LHCN-M2 (cell line): ENCODE measurements around the gene TIMP2. TPM values are rescaled to one million over a fixed set of nuclear protein-coding genes. Genes with fewer than 3 reads are reported as not detected.
"Not testable (repeated sequence)": the region's sequence is repeated elsewhere in the genome, so short reads cannot be mapped to it uniquely, and the experiment has no call there.

ENCODE experiments used
- DNase-seq: peaks from one replicate; pipeline ENCODE4 v3.0.0-alpha.2; 2012; ENCODE audit warnings: low read depth
- total RNA-seq: library from RNA; depleted of rRNA; stranded (reverse); fragments of >200 nt; gene quantifications from 2 replicates; pipeline ENCODE4 v1.2.3, GENCODE V29; 2014

Gene TIMP2
- total RNA-seq, 1 experiment from 2014 or later, result 127 TPM

DNA sequence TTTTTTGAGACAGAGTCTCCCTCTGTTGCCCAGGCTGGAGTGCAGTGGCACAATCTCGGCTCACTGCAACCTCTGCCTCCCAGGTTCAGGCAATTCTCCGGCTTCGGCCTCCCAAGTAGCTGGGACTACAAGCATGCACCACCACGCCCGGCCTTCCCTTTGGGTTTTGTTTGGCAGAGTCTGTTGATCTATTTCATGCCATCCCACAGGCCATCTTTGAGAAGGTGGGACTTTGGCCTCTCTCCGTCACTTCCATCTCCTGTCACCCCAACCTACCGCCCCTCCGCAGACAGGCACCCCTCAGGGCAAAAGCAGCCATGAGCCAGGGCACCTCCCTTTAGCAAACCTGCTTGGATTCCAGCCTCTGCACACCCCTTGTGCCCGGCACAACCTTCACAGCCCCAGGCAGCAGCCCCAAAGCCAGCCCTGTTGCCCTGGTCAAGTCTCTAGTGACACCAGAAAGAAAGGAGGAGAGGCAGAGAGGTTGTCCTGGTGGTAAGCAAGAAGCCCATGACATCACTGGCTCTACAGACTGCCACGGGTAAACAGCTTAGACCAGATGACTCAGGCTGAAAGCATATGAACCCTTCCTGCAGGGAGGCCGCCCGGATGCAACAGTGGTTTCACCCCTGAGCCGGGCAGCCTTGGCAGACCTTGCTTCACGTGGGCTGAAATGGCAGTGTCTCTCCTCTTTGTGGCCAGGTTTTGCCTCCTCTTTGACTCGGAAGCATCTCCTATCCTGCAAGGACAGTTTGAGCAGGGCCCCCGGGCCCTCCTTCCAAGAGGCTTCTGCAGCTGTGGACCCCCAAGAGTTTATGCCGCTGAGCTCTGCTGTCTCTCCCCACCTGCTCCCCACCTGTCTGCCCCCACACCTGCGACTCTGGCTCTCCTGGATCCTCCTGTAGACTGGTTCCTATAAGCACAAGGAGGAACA lies 8.1 kb upstream of the TIMP2 start:
- peak; percentile 96 for DNase-seq

DNA sequence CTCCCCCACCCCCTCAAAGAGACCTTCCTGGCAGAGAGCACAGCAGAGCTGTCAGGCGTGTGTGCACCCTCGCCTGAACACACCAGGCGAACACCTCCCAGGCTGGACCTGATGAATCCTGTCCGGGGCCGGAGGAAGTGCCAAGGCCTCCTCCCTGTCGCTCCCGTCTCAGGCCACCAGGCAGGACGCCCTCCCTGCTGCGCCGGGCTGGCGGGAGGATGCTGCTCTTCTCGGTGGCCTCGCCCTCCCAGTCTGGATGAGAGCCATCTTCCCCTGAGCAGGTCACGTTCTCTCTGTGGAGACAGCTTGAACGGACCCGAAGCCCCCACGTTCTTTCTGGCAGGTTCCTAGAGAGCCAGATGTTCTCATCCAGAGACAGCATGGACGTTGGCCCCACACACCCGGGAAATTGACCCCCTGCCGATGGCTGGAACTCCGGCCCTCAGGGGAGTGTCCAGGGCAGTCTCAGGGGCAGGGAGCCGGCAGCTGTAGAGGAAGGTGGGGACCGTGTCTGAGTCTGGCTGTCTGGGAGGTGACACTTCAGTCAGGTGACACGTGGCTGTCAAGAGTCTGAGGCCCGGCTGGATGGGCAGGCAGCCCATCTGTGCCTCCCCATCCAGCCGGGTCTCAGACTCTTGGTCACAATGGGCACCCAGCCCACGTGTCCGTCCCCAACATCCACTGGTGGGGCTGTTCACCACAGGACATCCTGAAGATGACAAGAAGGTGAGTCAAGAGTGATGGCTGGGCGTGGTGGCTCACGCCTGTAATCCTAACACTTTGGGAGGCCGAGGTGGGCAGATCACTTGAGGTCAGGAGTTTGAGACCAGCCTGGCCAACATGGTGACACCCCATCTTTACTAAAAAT lies 5.0 kb upstream of the TIMP2 start:
- DNase-seq, result no peak

DNA sequence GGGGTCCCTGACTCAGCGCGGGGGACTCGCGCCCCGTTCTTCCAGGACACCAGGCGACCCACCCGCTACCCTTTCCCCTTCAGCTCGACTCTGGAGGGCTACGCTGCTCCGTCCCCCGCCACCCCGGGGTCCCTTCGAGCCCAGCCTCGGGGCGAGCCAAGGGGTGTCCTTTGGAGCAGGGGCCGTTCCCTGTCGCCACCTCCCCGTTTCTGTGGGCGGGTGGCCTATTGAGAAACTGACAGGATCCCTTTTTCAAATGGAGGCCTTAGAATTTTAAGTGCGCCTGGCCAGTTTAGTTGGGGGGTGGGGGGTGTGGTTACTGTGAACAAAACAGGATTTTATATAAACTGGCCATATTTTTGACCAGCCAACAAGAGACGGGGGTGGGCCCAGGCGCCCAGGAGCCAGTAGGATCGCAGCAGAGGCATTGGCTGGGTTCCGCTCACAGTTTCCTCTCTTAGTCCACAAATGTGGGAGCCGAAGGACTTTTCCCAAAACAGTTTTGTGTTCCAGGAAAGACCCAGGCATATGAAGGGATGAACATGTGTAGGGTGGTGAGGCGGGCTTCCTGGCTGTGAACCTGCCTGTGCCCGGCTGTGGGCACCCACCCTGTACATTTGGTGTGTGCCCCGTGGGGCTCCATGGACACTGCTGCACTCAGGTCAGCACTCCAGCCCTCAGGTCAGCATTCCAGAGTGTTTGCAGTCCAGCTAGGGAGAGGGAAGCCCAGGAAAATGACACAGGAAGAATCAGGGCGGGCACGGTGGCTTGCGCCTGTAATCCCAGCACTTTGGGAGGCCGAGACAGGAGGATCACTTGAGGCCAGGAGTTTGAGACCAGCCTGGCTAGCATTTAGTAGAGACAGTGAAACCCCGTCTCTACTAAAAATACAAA lies 722 bp upstream of the TIMP2 start:
- DNase-seq, result peak; percentile 52

DNA sequence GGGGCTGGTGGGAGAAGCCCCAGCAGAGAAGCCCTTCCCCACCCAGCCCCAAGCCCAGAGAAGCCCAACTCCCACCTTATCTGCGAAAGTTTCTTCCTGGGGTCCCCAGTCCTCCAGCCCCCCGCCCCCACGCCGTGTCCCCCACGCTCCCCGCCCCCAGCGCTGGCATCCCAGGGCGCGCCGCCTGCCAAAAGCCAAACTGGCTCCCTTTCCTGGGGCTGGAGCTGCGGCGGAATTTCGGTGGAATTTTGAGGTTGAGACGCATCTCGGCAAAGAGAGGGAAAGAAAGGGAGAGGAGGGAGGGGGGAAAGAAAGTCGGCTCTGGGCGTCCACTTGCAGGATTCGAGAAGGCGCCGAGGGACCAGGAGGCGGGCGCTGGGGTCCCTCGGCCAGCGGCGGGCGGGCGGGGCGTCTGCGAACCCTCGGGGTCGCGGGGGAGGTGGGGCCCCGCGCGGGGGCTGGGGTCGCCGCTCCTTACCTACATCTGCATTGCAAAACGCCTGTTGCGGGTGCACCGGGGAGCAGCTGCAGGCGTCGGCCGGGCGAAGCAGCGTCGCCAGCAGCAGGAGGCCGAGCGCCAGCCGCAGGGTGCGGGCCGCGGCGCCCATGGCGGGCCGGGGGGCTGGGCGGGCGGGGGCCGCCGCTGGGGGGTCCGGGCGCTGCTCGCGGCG lies 571 bp downstream of the TIMP2 start:
- no peak for DNase-seq

DNA sequence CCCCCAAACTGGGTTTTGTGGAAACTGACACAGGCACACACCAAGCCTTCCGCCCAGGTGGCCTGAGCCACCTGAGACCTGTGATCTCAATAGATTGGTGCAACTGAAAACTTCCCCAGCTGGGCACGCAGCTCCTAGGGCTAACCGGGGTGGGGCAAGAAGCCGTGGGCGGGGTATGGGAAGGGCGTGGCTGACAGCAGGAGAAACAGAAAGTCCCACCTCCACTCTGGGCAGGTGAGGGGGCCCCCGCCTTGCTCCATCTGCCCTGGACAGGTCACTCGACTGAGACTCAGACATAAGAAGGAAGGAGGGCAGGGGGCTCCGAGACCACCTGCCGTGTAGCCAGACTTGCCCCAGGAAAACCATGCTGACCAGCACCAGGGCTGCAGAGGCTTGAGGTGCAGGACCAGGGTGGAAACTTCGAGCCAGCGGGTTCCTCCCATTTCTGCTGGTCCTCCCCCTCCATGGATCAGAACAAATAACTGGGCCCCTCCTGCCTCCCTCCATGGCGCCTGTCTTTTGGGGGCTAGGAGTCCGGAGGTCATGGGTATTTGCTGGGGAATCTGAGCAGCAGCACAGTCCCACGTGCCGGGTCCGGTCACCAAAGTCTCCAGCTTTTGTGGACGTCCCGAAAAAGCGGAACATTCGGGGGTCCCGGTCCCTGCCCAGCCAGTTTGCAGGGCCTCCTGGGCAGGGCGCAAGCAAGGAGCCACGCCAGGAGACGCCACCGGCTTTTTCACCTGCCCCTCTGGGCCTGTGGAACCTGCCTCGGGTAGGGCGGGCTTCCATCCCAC lies 1.3 kb downstream of the TIMP2 start:
- DNase-seq, result no peak

DNA sequence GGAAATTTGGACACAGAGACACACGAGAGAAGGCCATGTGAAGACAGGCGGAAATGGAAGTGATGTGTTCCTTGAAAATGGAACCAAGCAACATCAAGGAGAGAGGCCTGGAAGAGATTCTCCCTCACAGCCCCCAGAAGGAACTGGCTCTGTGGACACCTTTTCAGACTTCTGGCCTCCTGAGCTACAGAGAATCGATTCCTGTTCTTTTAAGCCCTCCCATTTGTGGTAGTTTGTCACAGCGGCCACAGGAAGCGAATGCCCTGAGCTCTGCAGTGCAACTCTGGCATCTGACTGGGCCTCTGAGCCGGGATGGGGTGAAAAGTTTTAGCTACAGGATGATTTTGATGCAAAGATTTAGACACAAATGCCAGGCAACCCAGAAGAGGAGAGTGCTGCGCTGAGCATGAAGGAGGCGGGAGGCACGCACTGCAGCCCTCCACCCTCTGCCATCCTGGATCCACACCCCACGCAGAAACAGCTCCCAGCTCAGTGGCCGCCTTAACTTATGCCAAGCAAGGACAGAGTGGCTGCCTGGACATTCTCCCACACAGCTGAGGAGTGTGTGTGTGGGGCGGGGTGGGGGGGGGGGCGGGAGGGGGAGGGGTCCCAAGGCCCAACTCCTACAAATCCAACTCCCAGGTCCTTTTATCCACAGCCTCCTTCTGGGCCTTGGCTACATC lies 2.2 kb downstream of the TIMP2 start:
- no peak for DNase-seq

DNA sequence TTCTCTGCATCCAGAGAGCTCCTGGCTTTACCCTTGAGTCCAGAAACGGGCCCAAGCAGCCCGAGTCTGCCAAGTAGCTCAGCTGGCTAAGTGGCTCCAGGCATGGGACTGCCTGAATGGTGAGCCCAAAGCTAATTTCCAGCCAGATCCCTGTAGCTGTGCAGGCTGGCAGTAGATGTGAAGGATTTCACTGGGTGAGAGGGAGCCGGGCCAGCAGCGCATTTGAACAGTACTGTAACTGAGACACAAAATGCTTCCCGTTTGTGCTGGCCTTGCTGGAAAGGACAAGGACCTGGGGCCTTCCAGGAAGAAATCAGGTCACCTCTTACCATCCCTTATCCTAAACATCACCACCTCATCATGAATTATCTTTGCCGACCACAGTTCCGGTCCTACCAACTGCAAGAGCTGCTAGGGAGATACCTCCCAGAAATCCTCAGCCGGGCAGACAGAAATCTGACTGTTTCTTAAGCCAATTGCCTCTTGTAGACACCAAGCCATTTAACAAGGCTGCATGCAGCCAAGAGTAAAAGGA lies 3.7 kb downstream of the TIMP2 start:
- no peak for DNase-seq

DNA sequence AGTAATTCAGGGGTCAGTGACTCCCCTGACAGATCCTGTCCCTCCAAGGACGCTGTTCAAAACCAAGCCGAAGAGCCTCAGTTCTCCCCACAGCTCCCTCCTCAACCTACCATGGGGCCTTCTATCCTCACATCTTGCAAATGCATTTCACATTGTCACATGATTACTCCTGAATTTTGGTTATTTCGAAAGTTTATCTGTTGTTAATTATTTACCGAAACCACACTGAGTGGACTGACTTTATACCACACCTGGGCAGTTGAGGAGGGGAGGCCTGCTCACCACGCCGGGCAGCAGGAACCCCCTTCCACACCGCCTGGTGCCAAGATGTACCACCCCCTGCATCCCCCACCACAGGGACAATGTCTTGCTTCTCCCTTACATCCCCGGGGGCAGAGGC lies 4.7 kb downstream of the TIMP2 start:
- no peak for DNase-seq

DNA sequence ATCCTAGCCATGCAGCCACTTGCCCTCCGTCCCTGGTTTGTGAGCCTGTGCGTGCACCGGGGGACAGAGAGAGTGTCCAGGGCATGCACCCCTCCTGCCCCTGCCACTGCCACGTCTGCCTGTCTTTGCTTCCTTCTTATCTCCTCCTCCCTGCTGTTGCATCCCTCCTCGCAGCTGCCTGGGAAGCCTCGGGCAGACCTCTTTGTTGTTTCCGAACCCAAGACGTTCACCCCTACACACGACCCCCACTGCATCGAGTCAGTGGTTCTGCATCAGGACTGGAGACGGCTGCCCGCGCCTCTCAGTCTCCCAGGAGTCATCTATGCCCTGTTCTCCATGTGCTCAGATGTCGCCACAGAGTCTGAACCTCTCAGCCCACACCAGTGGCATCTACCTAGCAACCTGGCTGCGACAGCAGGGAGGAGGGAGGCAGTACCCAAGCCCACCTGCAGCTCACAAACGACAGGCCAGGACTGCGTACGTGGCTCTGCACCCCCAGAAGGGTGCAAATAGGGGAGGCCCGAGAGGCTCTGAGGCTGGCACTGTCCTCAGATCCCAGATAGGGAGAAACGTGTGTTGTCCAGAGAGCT lies 5.2 kb downstream of the TIMP2 start:
- no peak for DNase-seq

DNA sequence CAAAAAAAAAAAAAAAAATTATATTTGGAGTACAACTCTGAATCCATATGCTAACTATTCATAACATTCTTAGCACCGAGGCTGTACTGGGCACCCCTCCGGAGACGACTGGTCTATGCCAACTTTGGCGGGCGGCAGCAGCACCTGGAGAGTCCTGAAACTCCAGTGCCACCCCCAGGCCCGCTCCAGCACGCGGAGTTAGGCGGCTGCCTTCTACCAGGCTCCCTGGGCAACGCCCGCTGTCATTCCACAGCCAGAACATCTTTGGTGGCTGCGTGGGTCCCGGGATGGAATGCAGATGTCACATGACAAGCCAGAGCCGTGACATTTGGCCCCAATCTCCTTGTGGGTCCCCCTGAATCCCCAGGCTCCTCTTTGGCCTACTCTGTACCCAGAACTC lies 6.2 kb downstream of the TIMP2 start:
- no peak for DNase-seq

DNA sequence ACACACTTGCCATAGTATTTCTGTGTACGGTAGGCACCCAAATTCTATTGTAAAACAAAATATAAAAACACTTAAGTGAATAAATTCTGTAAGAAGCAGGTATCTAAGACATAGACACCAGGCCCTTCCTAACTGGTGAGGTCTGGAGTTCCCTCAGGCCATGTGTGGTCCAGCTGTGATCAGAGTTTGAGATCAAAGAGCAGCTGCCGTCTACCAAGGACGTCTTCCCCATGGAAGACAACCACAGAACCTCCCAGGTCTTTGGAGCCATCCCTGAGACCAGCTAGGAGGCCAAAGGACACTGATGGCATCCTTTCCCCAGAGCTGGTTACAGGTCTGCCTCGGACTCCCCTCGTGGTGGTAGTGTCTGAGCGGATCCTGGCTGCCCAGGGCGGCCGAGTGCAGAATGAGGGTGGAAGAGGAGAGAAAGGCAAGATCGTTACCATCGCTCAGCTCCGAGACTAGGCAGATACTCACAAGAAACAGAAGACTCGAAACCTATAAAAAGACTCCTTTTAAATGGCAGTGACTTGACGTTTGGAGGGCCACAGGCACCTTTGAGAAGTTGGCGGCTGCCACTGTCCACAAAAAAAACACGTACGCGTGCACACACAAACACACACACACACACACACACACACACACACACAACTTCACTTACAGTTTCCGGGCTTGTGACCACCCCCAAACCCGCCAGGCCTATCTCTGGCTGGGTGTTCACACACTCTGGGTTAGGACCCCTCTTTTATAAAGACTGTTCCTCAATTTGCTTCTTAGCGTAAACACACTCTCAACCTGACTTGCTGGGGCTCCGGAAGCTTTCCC lies 7.5 kb downstream of the TIMP2 start:
- no peak for DNase-seq

DNA sequence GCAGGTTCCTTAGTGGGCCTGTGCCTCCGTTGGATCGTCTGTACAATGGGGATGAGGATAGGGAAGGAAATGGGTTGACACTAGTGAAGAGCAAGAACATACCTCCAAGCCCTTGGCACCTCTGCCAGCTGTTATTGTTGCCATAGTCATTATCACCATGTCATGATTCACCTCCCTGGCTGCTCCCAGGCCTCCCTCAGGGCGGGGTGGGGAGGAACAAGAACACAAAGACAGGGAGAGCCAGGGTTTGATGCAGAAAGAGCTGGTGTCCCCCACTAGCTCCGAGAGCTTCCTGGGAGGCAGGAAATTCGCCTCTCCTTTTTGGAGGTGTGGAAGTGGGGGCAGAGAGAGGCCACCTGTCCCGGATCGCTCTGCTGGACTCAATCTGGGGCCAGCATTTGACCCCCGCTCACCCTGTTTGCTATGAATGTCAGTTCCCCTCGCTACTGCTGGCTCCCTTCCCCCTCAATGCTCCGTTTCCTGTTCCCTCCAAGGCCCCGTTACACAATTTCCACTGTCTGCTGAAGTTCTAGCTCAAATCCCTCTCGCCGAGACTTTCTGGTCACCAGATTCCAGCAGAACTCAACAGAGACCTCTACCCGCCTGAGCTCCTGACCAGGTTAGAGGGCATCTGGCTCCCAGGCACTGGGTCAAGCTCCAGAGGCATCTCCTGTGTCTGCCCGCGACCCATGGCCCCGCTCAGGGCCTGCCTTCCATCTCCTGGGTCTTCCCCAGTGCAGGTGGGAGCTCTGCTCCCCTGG lies 9.1 kb downstream of the TIMP2 start:
- peak; percentile 89 for DNase-seq

DNA sequence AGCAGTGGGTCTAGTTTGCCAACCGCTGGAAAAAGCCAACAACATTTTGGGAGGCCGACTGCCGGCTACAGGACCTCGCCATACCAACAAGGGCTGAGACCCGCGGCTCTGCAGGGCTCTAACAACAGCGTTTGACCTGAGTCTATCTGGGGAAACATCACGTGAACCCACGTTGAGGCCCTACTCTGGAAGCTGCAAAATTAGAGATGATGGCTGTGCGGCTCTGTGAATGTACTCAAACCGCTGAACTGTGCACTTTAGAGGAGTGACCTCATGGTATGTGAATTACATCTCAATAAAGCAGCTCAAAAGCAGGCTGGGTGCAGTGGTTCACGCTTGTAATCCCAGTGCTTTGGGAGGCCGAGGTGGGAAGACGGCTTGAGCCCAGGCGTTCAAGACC lies 12.1 kb downstream of the TIMP2 start:
- DNase-seq, result no peak

DNA sequence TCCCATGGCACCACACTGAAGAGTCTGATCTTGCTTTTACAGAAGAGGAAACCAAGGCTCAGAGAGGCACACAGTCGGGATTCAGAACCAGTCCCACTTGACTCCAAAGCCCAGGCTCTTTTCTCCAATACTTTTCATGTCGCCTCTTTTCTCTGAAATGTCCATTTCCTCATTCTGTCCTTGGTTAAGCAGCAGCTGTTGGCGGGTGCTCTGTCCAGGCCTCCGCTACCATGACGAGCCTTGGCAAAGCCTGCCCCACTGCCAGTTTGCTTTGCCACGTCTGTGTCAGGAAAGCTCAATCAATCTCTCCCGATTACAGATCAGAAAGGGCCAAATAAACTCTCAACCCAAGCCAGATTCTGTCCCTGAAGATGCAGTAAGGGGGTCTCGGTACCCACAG lies 13.1 kb downstream of the TIMP2 start:
- DNase-seq, result no peak

DNA sequence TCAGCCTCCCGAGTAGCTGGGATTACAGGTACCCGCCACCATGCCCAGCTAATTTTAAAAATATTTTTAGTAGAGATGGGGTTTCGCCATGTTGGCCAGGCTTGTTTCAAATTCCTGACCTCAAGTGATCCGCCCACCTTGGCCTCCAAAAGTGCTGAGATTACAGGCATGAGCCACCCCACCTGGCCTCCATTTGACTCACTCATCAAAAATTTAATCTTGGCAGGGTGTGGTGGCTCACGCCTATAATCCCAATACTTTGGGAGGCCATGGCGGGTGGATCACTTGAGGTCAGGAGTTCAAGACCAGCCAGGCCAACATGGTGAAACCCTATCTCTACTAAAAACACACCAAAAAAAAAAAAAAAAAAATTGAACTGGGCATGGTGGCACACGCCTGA lies 13.6 kb downstream of the TIMP2 start:
- DNase-seq, result not testable (repeated sequence)

DNA sequence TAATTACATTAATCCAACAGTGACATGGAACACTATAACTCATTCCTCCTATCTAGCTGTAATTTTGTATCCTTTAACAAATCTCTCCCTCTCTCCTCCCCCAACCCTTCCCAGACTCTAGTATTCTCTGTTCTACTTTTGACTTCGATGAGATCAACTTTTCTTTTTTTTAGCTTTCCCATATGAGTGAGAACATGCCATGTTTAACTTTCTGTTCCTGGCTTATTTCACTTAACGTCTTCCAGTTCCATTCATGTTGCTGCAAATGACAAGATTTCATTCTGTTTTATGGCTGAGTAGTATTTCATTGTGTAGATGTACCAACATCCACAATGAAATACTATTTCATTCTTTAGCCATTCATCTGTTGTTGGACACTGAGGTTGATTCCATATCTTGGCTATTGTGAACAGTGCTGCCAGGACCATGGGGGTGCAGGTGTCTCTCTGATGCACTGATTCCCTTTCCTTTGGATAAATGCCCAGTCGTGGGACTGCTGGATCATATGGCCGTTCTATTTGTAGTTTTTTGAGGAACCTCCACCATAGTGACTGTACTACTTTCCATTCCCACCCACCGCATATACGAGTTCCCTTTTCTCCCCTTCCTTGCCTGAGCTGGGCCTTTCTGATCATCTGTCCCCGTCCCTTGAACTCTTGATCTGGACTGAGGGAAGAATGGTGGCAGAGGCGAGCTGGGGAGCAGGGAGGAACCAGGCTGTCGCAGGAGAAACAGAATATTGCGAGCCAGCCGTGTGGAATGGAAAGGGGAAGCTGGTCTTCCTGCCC lies 14.5 kb downstream of the TIMP2 start:
- no peak for DNase-seq
